ENCODE measurements around the gene ADAMTS3.

GRCh38 chr4:72484981-72485380 lies 84.0 kb downstream of the ADAMTS3 start:
- TF ChIP-seq, protein P1, sequence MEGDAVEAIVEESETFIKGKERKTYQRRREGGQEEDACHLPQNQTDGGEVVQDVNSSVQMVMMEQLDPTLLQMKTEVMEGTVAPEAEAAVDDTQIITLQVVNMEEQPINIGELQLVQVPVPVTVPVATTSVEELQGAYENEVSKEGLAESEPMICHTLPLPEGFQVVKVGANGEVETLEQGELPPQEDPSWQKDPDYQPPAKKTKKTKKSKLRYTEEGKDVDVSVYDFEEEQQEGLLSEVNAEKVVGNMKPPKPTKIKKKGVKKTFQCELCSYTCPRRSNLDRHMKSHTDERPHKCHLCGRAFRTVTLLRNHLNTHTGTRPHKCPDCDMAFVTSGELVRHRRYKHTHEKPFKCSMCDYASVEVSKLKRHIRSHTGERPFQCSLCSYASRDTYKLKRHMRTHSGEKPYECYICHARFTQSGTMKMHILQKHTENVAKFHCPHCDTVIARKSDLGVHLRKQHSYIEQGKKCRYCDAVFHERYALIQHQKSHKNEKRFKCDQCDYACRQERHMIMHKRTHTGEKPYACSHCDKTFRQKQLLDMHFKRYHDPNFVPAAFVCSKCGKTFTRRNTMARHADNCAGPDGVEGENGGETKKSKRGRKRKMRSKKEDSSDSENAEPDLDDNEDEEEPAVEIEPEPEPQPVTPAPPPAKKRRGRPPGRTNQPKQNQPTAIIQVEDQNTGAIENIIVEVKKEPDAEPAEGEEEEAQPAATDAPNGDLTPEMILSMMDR (optimal IDR thresholded peaks at IDR 0.05 in 1 of 3, IDR thresholded peaks at IDR 0.05 in 1 of 3, conservative IDR thresholded peaks at IDR 0.05 in 1 of 3; ENCODE audit: extremely low read depth in 1 of 3, insufficient read depth in 2 of 3, low read length in 3 of 3) = no peak
- TF ChIP-seq EZH2 (IDR thresholded peaks at IDR 0.05; ENCODE audit: low read length) = no peak

All from keratinocyte (primary cell).